HepG2 (cell line): ENCODE results near the gene LRRC10B. TPM values are rescaled to one million over a fixed set of nuclear protein-coding genes. Genes with fewer than 3 reads are reported as not detected.

Experiments
- ATAC-seq: fragments of 200-7000 bp; cut with Tn5 transposase; 3 replicates; pipeline ENCODE4 v1.9.1; 2020; ENCODE audit warnings: mild to moderate bottlenecking, moderate library complexity
- BruUV-seq: library from RNA; stranded (reverse); fragments of 400-500 nt; replicated peaks from 2 replicates; lab custom pipeline; 2021; lab: Mats Ljungman, UMichigan
- CTCF ChIA-PET: fragments of 300-600 bp; formaldehyde crosslinking; extraction: SDS; loops from one replicate; lab custom pipeline; 2021; ENCODE audit warnings: low total read pairs, inconsistent platforms, low intra/inter-chr PET ratio; lab: Yijun Ruan, JAX
- POLR2A ChIA-PET: fragments of 350-600 bp; sonication (Branson Sonifier 250); formaldehyde crosslinking; loops from one replicate; lab custom pipeline; 2020; ENCODE audit warnings: antibody characterized with exemption, inconsistent platforms; lab: Yijun Ruan, JAX
- DNase-seq: peaks from one replicate; pipeline ENCODE4 v3.0.0-alpha.2; 2015; ENCODE audit warnings: low spot score
- FAIRE-seq: peaks from 3 replicates; lab custom pipeline; 2011; peaks lifted over from hg19 to GRCh38; lab: Jason Lieb, UNC
- H2AFZ ChIP-seq: one replicate; pipeline ENCODE4 v1.6.1; 2011; ENCODE audit warnings: low read length, inconsistent platforms
- H3K27ac ChIP-seq: fragments of 300-600 bp; 3 replicates; pipeline ENCODE4 v1.8.0; 2011; ENCODE audit warnings: mixed run types, mild to moderate bottlenecking, mixed read lengths, low read length, inconsistent platforms; ENCODE audit not compliant: insufficient read depth; ENCODE audit errors: extremely low read length
- H3K27me3 ChIP-seq, 2 experiments: fragments of 200-600 bp in 1 of 2; 2 replicates in 1 of 2; 3 replicates in 1 of 2; pipeline versions ENCODE4 v1.6.0 to v1.8.0; 2011; ENCODE audit warnings: low read length in 2 of 2, mild to moderate bottlenecking in 2 of 2, moderate library complexity in 2 of 2, inconsistent platforms in 1 of 2; ENCODE audit not compliant: insufficient read depth in 2 of 2, control insufficient read depth in 1 of 2
- H3K36me3 ChIP-seq, 2 experiments: fragments of 200-600 bp in 1 of 2; replicated peaks in 1 of 2; 2 replicates in 1 of 2; 3 replicates in 1 of 2; pipeline versions ENCODE4 v1.5.1 to v1.8.0; 2011; ENCODE audit warnings: low read length in 2 of 2, inconsistent platforms in 1 of 2; ENCODE audit not compliant: insufficient read depth in 2 of 2, control insufficient read depth in 1 of 2
- H3K4me1 ChIP-seq: 2 replicates; pipeline ENCODE4 v1.5.1; 2012; ENCODE audit warnings: low read length, inconsistent platforms; ENCODE audit not compliant: insufficient read depth
- H3K4me2 ChIP-seq: 2 replicates; pipeline ENCODE4 v1.6.0; 2011; ENCODE audit warnings: low read depth, low read length, inconsistent platforms
- H3K4me3 ChIP-seq, 3 experiments: fragments of 200-600 bp in 1 of 3; sonication (generic), shearing (Covaris generic) in 1 of 3; replicated peaks in 1 of 3; 2 replicates each; pipeline ENCODE4 v1.5.1; 2011 to 2016; ENCODE audit warnings: low read length in 3 of 3, inconsistent platforms in 2 of 3, low read depth in 2 of 3, mild to moderate bottlenecking in 2 of 3, control low read depth in 1 of 3, mixed read lengths in 1 of 3; ENCODE audit not compliant: insufficient read depth in 1 of 3
- H3K79me2 ChIP-seq: one replicate; pipeline ENCODE4 v1.6.1; 2011; ENCODE audit warnings: low read length, inconsistent platforms; ENCODE audit not compliant: insufficient read depth
- H3K9ac ChIP-seq: 2 replicates; pipeline ENCODE4 v1.6.0; 2011; ENCODE audit warnings: mild to moderate bottlenecking, low read depth, low read length, inconsistent platforms; ENCODE audit not compliant: insufficient read depth
- H3K9me3 ChIP-seq: 2 replicates; pipeline ENCODE4 v1.5.1; 2012; ENCODE audit warnings: mild to moderate bottlenecking, low read length
- H4K20me1 ChIP-seq: 2 replicates; pipeline ENCODE4 v1.6.0; 2011; ENCODE audit warnings: inconsistent platforms, mild to moderate bottlenecking, low read length, moderate library complexity; ENCODE audit not compliant: insufficient read depth
- CEBPB ChIP-seq: IDR thresholded peaks from 2 replicates; pipeline ENCODE4 v1.6.1; 2011; ENCODE audit warnings: low read depth, low read length, improper control_type of control experiment, borderline replicate concordance
- ZNF33B ChIP-seq: sonication (generic); formaldehyde crosslinking; IDR thresholded peaks from 2 replicates; pipeline ENCODE4 v1.5.1; 2020; ENCODE audit warnings: mild to moderate bottlenecking, missing genetic modification reagents
- ZNF644 ChIP-seq: IDR thresholded peaks from 2 replicates; pipeline ENCODE4 v1.6.1; 2016; ENCODE audit warnings: low read depth
- ZNF780A ChIP-seq: sonication (generic); formaldehyde crosslinking; IDR thresholded peaks from 2 replicates; pipeline ENCODE4 v1.8.0; 2022; ENCODE audit warnings: mild to moderate bottlenecking, missing genetic modification reagents, moderate library complexity
- WGBS: methylation state at CpG from one replicate; pipeline ENCODE4 v1.1.6; 2017; ENCODE audit warnings: low lambda C conversion rate; 5-methylcytosine and 5-hydroxymethylcytosine counted together
- in situ Hi-C: cut with HindIII; loops from 2 replicates; pipeline ENCODE4 v1.10.0; 2017; ENCODE audit warnings: low pct_unique_long_range_greater_than_20kb; ENCODE audit not compliant: extremely low pct_ligation_motif_present
- intact Hi-C: fragments of 100-400 bp; cut with micrococcal nuclease; formaldehyde crosslinking; loops from one replicate; pipeline ENCODE4 v1.10.0; 2022; ENCODE audit not compliant: unreplicated experiment
- polyA plus RNA-seq, 8 experiments: library from polyadenylated mRNA; depleted of rRNA in 3 of 8; stranded (reverse) in 7 of 8; unstranded in 1 of 8; fragments of >200 nt; fragmentation: Illumina TruSeq in 4 of 8; extraction: Trizol in 4 of 8; gene quantifications; 2 replicates each; pipeline versions ENCODE4 v1.2.1 to v1.2.3, GENCODE V29; 2011 to 2016; ENCODE audit warnings: low read depth in 4 of 8, missing spikeins in 1 of 8, mixed read lengths in 1 of 8; ENCODE audit not compliant: insufficient read depth in 1 of 8
- total RNA-seq, 5 experiments: library from RNA; depleted of rRNA; stranded (reverse); fragments of >200 nt; fragmentation: Illumina TruSeq; extraction: Trizol; gene quantifications; 2 replicates each; pipeline ENCODE4 v1.2.3, GENCODE V29; 2016; ENCODE audit warnings: low read depth in 1 of 5
- TF ChIP-seq, protein P1 (sequence below), 2 experiments: fragments of 450-650 bp in 1 of 2; sonication (generic) in 1 of 2; formaldehyde crosslinking in 1 of 2; IDR thresholded peaks; 2 replicates each; pipeline versions ENCODE4 v1.6.1 to v1.8.0; 2016 to 2022; ENCODE audit warnings: antibody characterized with exemption in 1 of 2, mild to moderate bottlenecking in 1 of 2, missing genetic modification reagents in 1 of 2

The LRRC10B gene
- total and polyA plus RNA-seq, 2 of the 13 experiments (the other 11 are each of a cell fraction or from before 2014, with no cell fraction given): not detected

GRCh38 chr11:61543606-61544306, 35.2 kb downstream of the LRRC10B start:
- CTCF ChIA-PET: no interaction called here
- Histone ChIP-seq H3K79me2 (no peaks in the 10 kb centered on the region), H3K36me3 (no peaks in the 10 kb centered on the region), H2AFZ (no peak overlapping the region), H3K27ac (no peak overlapping the region), H3K4me3 (no peak overlapping the region), H3K4me2 (no peak overlapping the region), H3K27me3 (no peaks in the 10 kb centered on the region), H3K9me3 (no peaks in the 10 kb centered on the region), H3K4me1 (peaks cover 17% of the 10 kb centered on the region), H3K9ac (no peak overlapping the region), H4K20me1 (no peaks in the 10 kb centered on the region)
- WGBS: 29% methylated on average over 2 of the region's 4 CpGs
- POLR2A ChIA-PET: no interaction called here
- FAIRE-seq: no peak
- ATAC-seq: peak; percentile 24; the same call in 1 of the 3 replicates
- peak; percentile 30 for DNase-seq
- no TSS peak for BruUV-seq
- TF ChIP-seq CEBPB: peak; percentile 79
- no peak for TF ChIP-seq ZNF780A (CRISPR knock-in tag)
- TF ChIP-seq, protein P1, sequence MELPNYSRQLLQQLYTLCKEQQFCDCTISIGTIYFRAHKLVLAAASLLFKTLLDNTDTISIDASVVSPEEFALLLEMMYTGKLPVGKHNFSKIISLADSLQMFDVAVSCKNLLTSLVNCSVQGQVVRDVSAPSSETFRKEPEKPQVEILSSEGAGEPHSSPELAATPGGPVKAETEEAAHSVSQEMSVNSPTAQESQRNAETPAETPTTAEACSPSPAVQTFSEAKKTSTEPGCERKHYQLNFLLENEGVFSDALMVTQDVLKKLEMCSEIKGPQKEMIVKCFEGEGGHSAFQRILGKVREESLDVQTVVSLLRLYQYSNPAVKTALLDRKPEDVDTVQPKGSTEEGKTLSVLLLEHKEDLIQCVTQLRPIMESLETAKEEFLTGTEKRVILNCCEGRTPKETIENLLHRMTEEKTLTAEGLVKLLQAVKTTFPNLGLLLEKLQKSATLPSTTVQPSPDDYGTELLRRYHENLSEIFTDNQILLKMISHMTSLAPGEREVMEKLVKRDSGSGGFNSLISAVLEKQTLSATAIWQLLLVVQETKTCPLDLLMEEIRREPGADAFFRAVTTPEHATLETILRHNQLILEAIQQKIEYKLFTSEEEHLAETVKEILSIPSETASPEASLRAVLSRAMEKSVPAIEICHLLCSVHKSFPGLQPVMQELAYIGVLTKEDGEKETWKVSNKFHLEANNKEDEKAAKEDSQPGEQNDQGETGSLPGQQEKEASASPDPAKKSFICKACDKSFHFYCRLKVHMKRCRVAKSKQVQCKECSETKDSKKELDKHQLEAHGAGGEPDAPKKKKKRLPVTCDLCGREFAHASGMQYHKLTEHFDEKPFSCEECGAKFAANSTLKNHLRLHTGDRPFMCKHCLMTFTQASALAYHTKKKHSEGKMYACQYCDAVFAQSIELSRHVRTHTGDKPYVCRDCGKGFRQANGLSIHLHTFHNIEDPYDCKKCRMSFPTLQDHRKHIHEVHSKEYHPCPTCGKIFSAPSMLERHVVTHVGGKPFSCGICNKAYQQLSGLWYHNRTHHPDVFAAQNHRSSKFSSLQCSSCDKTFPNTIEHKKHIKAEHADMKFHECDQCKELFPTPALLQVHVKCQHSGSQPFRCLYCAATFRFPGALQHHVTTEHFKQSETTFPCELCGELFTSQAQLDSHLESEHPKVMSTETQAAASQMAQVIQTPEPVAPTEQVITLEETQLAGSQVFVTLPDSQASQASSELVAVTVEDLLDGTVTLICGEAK (IDR thresholded peaks at IDR 0.05): peak; percentile 96
- TF ChIP-seq, protein P1 (CRISPR knock-in tag; IDR thresholded peaks at IDR 0.05): peak; percentile 99
- no peak for TF ChIP-seq ZNF33B (CRISPR knock-in tag)
- TF ChIP-seq ZNF644: peak; percentile 54; the same call in 1 of the 2 replicates
- in situ Hi-C loops: no loop called here
- intact Hi-C loops: no loop called here
